ENCODE data around the gene HSPG2. TPM values are rescaled to one million over a fixed set of nuclear protein-coding genes. Genes with fewer than 3 reads are reported as not detected.
"Not testable (repeated sequence)": the region's sequence is repeated elsewhere in the genome, so short reads cannot be mapped to it uniquely, and the experiment has no call there.

The HSPG2 gene
- total and polyA plus RNA-seq, 2 of the 13 experiments (the other 11 are each of a cell fraction or from before 2014, with no cell fraction given), result 9.1 to 13.1 TPM

- 22% methylated on average over 19 of the region's 19 CpGs for WGBS (ENCODE audit: low lambda C conversion rate)
- H3K36me3 ChIP-seq (replicated peaks in 1 of 2; ENCODE audit: control insufficient read depth in 1 of 2, insufficient read depth in 2 of 2, low read length in 2 of 2); H3K27ac ChIP-seq (ENCODE audit: extremely low read length, insufficient read depth, low read length); CTCF ChIA-PET (ENCODE audit: low intra/inter-chr PET ratio, low total read pairs); H3K9ac ChIP-seq (ENCODE audit: insufficient read depth, low read depth, low read length); BruUV-seq (replicated peaks); H3K9me3 ChIP-seq (ENCODE audit: low read length); in situ Hi-C loops (cut with HindIII; ENCODE audit: extremely low pct_ligation_motif_present, low pct_unique_long_range_greater_than_20kb); H3K4me3 ChIP-seq (replicated peaks in 1 of 3; ENCODE audit: insufficient read depth in 1 of 3, low read depth in 2 of 3, low read length in 3 of 3); FAIRE-seq; intact Hi-C loops (cut with micrococcal nuclease; ENCODE audit: unreplicated experiment); H4K20me1 ChIP-seq (ENCODE audit: insufficient read depth, low read length); H3K79me2 ChIP-seq (ENCODE audit: insufficient read depth, low read length); H2AFZ ChIP-seq (ENCODE audit: low read length); ATAC-seq; POLR2A ChIA-PET; DNase-seq (ENCODE audit: low spot score): not testable (repeated sequence)
- Histone ChIP-seq H3K4me1 (ENCODE audit: insufficient read depth, low read length) (peaks cover 76% of the 10 kb centered on the region), H3K27me3 (ENCODE audit: control insufficient read depth in 1 of 2, insufficient read depth in 2 of 2, low read length in 2 of 2) (peaks cover 3 to 18% of the 10 kb centered on the region in 2 experiments; a peak in 4 of 5 replicates), H3K4me2 (ENCODE audit: low read depth, low read length) (peak overlapping the region; percentile 36)
- TF ChIP-seq RAD51 (IDR thresholded peaks at IDR 0.05; ENCODE audit: borderline replicate concordance), result peak; percentile 77; the same call in 1 of the 2 replicates
- TF ChIP-seq FOSL2 (CRISPR knock-in tag; IDR thresholded peaks at IDR 0.05), result peak; percentile 77
- TF ChIP-seq ZNF460 (CRISPR knock-in tag; IDR thresholded peaks at IDR 0.05; ENCODE audit: borderline replicate concordance), result peak; percentile 83
- 0 out of 2 replicates have a peak, but pooled peaks have one; percentile 30 for TF ChIP-seq ZMYM2 (CRISPR knock-in tag; IDR thresholded peaks at IDR 0.05)
Observed at GRCh38 chr1:21942959-21943640, 6.0 kb upstream of the HSPG2 start.

- Histone ChIP-seq H3K27ac (ENCODE audit: extremely low read length, insufficient read depth, low read length) (no peak overlapping the region), H3K9ac (ENCODE audit: insufficient read depth, low read depth, low read length) (no peak overlapping the region), H3K36me3 (replicated peaks in 1 of 2; ENCODE audit: control insufficient read depth in 1 of 2, insufficient read depth in 2 of 2, low read length in 2 of 2) (no peaks in the 10 kb centered on the region; a peak in 1 of 5 replicates), H4K20me1 (ENCODE audit: insufficient read depth, low read length) (no peaks in the 10 kb centered on the region), H3K4me1 (ENCODE audit: insufficient read depth, low read length) (peaks cover 79% of the 10 kb centered on the region), H3K79me2 (ENCODE audit: insufficient read depth, low read length) (no peaks in the 10 kb centered on the region), H3K9me3 (ENCODE audit: low read length) (no peaks in the 10 kb centered on the region), H3K4me3 (replicated peaks in 1 of 3; ENCODE audit: insufficient read depth in 1 of 3, low read depth in 2 of 3, low read length in 3 of 3) (no peak overlapping the region), H2AFZ (ENCODE audit: low read length) (no peak overlapping the region), H3K27me3 (ENCODE audit: control insufficient read depth in 1 of 2, insufficient read depth in 2 of 2, low read length in 2 of 2) (peaks cover 3 to 16% of the 10 kb centered on the region in 2 experiments; a peak in 4 of 5 replicates), H3K4me2 (ENCODE audit: low read depth, low read length) (peak overlapping the region; percentile 36; the same call in 1 of the 2 replicates)
- CTCF ChIA-PET (ENCODE audit: low intra/inter-chr PET ratio, low total read pairs), result no interaction called here
- 25% methylated on average over 10 of the region's 10 CpGs for WGBS (ENCODE audit: low lambda C conversion rate)
- ATAC-seq (peak; percentile 18; the same call in 1 of the 3 replicates), DNase-seq (ENCODE audit: low spot score) (no peak), FAIRE-seq (no peak)
- no TSS peak for BruUV-seq (replicated peaks)
- intact Hi-C loops (cut with micrococcal nuclease; ENCODE audit: unreplicated experiment), result no loop called here
- in situ Hi-C loops (cut with HindIII; ENCODE audit: extremely low pct_ligation_motif_present, low pct_unique_long_range_greater_than_20kb), result no loop called here
- TF ChIP-seq GATAD1 (CRISPR knock-in tag; IDR thresholded peaks at IDR 0.05) (no peak), CAMTA2 (CRISPR knock-in tag; IDR thresholded peaks at IDR 0.05; ENCODE audit: borderline replicate concordance) (no peak), KMT2B (CRISPR knock-in tag; IDR thresholded peaks at IDR 0.05) (no peak), MZF1 (CRISPR knock-in tag; IDR thresholded peaks at IDR 0.05; ENCODE audit: borderline replicate concordance) (no peak), E2F5 (CRISPR knock-in tag; conservative IDR thresholded peaks at IDR 0.05) (no peak), ZZZ3 (CRISPR knock-in tag; IDR thresholded peaks at IDR 0.05; ENCODE audit: borderline replicate concordance) (no peak), AKAP8 (CRISPR knock-in tag; IDR thresholded peaks at IDR 0.05) (no peak), CENPX (CRISPR knock-in tag; IDR thresholded peaks at IDR 0.05) (no peak), MIER2 (CRISPR knock-in tag; IDR thresholded peaks at IDR 0.05) (no peak), ZNF333 (CRISPR knock-in tag; IDR thresholded peaks at IDR 0.05; ENCODE audit: borderline replicate concordance) (no peak), PAXIP1 (CRISPR knock-in tag; conservative IDR thresholded peaks at IDR 0.05) (no peak)
- POLR2A ChIA-PET, result no interaction called here
Observed at GRCh38 chr1:21942464-21942863, 5.4 kb upstream of the HSPG2 start.
